Erythroblast (primary cell): ENCODE measurements around the gene SEMA3A.
"Not testable (repeated sequence)": the region's sequence is repeated elsewhere in the genome, so short reads cannot be mapped to it uniquely, and the experiment has no call there.

Experiments
- DNase-seq, 2 experiments: peaks; one replicate each; lab custom pipeline; 2025; lab: John Stamatoyannopoulos, UW
- GATA1 ChIP-seq: IDR thresholded peaks from 2 replicates; pipeline ENCODE4 v1.6.1; 2011; ENCODE audit warnings: low read depth, mild to moderate bottlenecking, control low read depth, low read length, moderate library complexity
- POLR2A ChIP-seq: IDR thresholded peaks from 2 replicates; pipeline ENCODE4 v1.6.1; 2011; ENCODE audit warnings: mild to moderate bottlenecking, low read length

SEMA3A gene

GRCh38 chr7:84070770-84071169, 123.8 kb downstream of the SEMA3A start:
- no peak for DNase-seq
- no peak for TF ChIP-seq POLR2A

GRCh38 chr7:84069999-84070500, 124.5 kb downstream of the SEMA3A start:
- TF ChIP-seq GATA1 (no peak), POLR2A (no peak)
- DNase-seq: no peak

GRCh38 chr7:84069033-84069432, 125.6 kb downstream of the SEMA3A start:
- TF ChIP-seq POLR2A (no peak), GATA1 (no peak)
- peak; percentile 2 to 9 for DNase-seq

GRCh38 chr7:84062489-84062901, 132.1 kb downstream of the SEMA3A start:
- not testable (repeated sequence) for DNase-seq

GRCh38 chr7:84060760-84061261, 133.8 kb downstream of the SEMA3A start:
- TF ChIP-seq POLR2A (no peak), GATA1 (no peak)
- DNase-seq: no peak

- no peak for DNase-seq
- no peak for TF ChIP-seq POLR2A
- TF ChIP-seq GATA1: no peak
Measured at GRCh38 chr7:84060000-84060399, 134.6 kb downstream of the SEMA3A start.

- no peak for DNase-seq
- TF ChIP-seq POLR2A (no peak), GATA1 (no peak)
Measured at GRCh38 chr7:84058311-84059076, 136.1 kb downstream of the SEMA3A start.

- TF ChIP-seq POLR2A (no peak), GATA1 (no peak)
Measured at GRCh38 chr7:84057576-84057975, 137.0 kb downstream of the SEMA3A start.

GRCh38 chr7:84055904-84056605, 138.5 kb downstream of the SEMA3A start:
- DNase-seq: no peak

More at GRCh38 chr7:84057576-84057975, 137.0 kb downstream of the SEMA3A start:
- no peak for DNase-seq

GRCh38 chr7:84055199-84055598, 139.4 kb downstream of the SEMA3A start:
- not testable (repeated sequence) for DNase-seq

More at GRCh38 chr7:84055904-84056605, 138.5 kb downstream of the SEMA3A start:
- TF ChIP-seq POLR2A: no peak
- no peak for TF ChIP-seq GATA1

GRCh38 chr7:84049071-84049836, 145.3 kb downstream of the SEMA3A start:
- TF ChIP-seq POLR2A: no peak
- DNase-seq: no peak

GRCh38 chr7:84047085-84047484, 147.5 kb downstream of the SEMA3A start:
- TF ChIP-seq POLR2A (no peak), GATA1 (no peak)
- no peak for DNase-seq

- DNase-seq: no peak
- TF ChIP-seq POLR2A (no peak), GATA1 (no peak)
Measured at GRCh38 chr7:84044834-84045233, 149.8 kb downstream of the SEMA3A start.

- no peak for TF ChIP-seq POLR2A
- TF ChIP-seq GATA1: no peak
- no peak for DNase-seq
Measured at GRCh38 chr7:84043661-84044191, 150.9 kb downstream of the SEMA3A start.
